Measurements from ENCODE around the gene TBCD. TPM values are rescaled to one million over a fixed set of nuclear protein-coding genes. Genes with fewer than 3 reads are reported as not detected.

Gene TBCD
- total and polyA plus RNA-seq, 12 donors: 25.6 to 240 (median 66.2) TPM

DNA sequence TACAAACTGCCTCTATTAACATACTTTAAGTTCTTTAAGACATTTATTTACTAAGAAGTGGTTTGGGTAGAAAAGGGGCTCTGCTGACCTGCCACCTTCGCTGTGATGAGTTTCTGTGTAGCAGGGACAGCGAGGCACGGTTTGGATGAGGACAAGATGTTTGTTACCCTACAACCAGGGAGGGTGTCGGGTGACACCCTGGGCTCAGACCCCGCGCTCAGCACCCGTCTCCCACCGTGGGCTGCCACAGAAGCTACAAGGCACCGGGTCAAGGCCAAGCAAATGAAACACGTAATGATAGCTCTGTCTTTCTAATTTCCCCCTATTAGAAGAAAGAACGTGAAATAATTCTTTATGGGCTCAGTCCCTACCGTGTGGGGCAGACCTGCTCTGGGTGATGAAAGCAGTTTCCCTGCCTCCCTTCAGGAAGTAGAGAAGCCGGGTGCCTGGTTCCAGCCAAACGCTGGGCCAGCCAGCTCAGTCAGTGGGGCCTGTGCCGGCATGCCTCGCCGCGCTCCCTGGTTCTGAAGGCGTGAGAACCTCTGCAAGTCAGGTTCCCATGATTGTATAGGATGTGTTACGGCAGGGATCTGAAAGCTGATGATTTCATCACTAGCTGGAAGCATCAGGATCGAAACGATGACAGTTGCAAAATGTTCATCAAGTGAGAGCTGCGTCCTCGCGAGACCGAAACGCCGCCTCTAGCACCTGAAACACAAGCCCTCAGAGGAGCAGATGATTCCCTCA, 84.1 kb downstream of the TBCD start:
- Histone ChIP-seq H3K27me3 (no peaks in the 10 kb centered on the region), H3K4me1 (replicated peaks in 1 of 2) (peaks cover 5 to 6% of the 10 kb centered on the region in 2 donors), H3K36me3 (replicated peaks in 1 of 2) (no peaks in the 10 kb centered on the region), H3K4me3 (no peak overlapping the region), H3K27ac (no peak overlapping the region), H3K9me3 (replicated peaks in 1 of 3) (no peaks in the 10 kb centered on the region)
- WGBS, 4 donors: 93 to 94% (median 93%) methylated on average over 28 of the region's 28 CpGs
- DNase-seq: no peak
- intact Hi-C loops (cut with DNase I): no loop called here
- no peak for TF ChIP-seq POLR2A (IDR thresholded peaks at IDR 0.05)
- TF ChIP-seq, protein P1, sequence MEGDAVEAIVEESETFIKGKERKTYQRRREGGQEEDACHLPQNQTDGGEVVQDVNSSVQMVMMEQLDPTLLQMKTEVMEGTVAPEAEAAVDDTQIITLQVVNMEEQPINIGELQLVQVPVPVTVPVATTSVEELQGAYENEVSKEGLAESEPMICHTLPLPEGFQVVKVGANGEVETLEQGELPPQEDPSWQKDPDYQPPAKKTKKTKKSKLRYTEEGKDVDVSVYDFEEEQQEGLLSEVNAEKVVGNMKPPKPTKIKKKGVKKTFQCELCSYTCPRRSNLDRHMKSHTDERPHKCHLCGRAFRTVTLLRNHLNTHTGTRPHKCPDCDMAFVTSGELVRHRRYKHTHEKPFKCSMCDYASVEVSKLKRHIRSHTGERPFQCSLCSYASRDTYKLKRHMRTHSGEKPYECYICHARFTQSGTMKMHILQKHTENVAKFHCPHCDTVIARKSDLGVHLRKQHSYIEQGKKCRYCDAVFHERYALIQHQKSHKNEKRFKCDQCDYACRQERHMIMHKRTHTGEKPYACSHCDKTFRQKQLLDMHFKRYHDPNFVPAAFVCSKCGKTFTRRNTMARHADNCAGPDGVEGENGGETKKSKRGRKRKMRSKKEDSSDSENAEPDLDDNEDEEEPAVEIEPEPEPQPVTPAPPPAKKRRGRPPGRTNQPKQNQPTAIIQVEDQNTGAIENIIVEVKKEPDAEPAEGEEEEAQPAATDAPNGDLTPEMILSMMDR (IDR thresholded peaks at IDR 0.05): no peak

DNA sequence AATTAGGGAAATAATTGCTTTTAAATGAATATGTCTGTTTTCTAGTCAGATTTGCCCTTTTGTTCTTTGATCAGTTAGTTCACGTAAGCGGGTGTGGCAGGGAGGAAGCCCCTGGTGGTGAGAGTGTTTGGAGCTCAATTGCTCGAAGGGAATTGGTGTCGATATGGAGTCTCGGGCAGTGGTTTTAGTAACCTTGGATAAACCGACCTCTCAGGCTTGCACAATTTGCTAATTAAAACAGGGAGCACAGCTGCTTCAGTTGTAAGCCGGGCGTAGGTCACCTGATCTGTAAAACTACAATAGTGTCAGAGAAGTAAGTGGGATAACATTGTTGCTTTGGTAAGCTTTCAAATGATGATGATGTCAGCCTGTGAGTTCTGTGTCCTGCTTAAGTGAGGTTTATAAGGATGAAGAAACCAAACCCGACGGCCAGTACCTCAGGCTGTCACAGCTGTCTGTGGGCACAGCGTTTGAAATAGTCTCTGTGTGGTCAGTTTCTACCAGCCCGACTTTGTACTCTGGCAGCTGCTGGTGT, 85.0 kb downstream of the TBCD start:
- Histone ChIP-seq H3K36me3 (replicated peaks in 1 of 2) (no peaks in the 10 kb centered on the region), H3K27ac (peak overlapping the region in 2 of 5 donors; percentile 37 to 71), H3K4me1 (replicated peaks in 1 of 2) (peaks cover 5 to 6% of the 10 kb centered on the region in 2 donors), H3K9me3 (replicated peaks in 1 of 3) (no peaks in the 10 kb centered on the region), H3K27me3 (no peaks in the 10 kb centered on the region), H3K4me3 (no peak overlapping the region)
- no peak for DNase-seq
- WGBS, 4 donors: 73 to 81% (median 77%) methylated on average over 12 of the region's 12 CpGs
- intact Hi-C loops (cut with DNase I): no loop called here
- TF ChIP-seq POLR2A (IDR thresholded peaks at IDR 0.05): no peak
- TF ChIP-seq, protein P1 (IDR thresholded peaks at IDR 0.05): peak in 2 of 6 experiments; percentile 10 to 15

DNA sequence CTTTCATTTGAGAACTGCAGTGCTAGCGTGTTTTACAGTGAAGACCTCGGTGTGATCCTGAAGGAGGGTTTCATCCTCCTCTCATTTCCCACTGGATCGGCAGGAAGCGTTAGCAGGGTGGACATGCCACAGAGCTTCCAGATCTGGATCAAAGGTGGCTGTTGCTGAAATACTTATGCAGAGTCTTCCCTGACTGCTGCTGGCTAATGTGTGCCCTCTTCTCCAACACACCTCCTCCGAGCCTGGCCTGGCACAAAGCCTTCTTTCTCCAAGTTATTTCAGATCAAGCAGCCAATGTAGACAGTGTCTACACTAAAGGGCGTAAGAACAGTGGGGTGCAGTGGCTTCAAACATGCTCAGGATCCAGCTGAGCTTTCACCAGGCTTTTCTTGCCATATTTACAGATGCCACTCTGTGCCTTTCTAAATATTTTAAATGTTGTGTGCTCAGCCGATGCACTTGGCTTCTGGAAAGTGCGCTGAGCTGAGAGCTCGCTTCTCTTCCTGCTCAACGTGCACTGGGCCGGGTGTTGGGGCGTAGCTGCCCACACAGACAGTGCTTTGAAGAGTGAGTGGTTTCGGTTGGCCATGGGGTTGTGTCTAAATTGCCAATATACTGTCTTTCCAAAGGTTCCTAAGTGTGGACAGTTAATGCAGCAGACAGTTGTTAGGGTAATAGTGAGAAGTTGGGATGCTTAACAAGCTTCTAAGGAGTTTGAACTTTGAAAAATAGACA, 85.9 kb downstream of the TBCD start:
- Histone ChIP-seq H3K27me3 (no peaks in the 10 kb centered on the region), H3K27ac (peak overlapping the region in 3 of 5 donors; percentile 56 to 80 (median 71)), H3K9me3 (replicated peaks in 1 of 3) (no peaks in the 10 kb centered on the region), H3K4me3 (peak overlapping the region in 2 of 4 donors; percentile 15 to 33), H3K36me3 (replicated peaks in 1 of 2) (no peaks in the 10 kb centered on the region), H3K4me1 (replicated peaks in 1 of 2) (peaks cover 5 to 6% of the 10 kb centered on the region in 2 donors)
- DNase-seq: no peak
- WGBS, 4 donors: 69 to 79% (median 73%) methylated on average over 13 of the region's 13 CpGs
- intact Hi-C loops (cut with DNase I): no loop called here
- TF ChIP-seq POLR2A (IDR thresholded peaks at IDR 0.05): no peak
- TF ChIP-seq, protein P1 (IDR thresholded peaks at IDR 0.05): no peak

DNA sequence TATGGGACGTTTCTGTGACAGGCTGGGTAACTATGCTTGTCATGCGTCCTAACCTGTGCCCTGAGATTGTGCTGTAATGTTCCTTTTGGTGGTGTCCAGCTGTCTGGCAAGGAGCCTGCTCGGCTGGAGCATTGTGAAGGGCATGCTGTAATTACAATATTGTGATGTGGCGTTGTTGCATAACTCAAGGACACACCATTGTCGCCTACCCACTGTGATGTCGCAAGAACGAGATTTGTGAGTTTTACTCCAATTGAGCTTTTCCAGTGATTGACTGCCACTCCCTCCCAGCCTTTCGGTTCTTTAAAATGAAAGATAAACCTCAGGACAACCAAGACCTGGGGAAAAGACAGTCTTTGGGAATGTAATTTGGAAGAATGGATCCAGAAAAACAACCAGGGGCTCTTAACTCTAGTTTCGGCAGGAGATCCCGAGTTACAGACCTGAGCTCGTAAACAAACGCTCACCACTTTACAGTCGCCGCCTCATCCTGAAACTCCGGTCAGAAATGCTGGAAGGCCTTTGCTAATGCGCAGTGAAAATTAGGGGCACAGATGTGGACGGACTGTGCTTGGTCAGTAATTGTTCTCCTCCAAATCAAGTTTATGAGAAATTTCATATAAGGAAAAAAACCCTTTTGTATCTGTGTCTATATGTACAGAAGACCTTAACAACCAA, 86.7 kb downstream of the TBCD start:
- no peaks in the 10 kb centered on the region for H3K27me3 ChIP-seq
- peaks cover 5 to 6% of the 10 kb centered on the region in 2 donors for H3K4me1 ChIP-seq (replicated peaks in 1 of 2)
- H3K4me3 ChIP-seq: peak overlapping the region in 1 of 4 donors; percentile 15
- peak overlapping the region in 3 of 5 donors; percentile 56 to 80 (median 71) for H3K27ac ChIP-seq
- TF ChIP-seq, protein P1 (IDR thresholded peaks at IDR 0.05): no peak
- TF ChIP-seq POLR2A (IDR thresholded peaks at IDR 0.05): peak in 1 of 2 donors; percentile 37
- 43 to 55% (median 49%) methylated on average over 17 of the region's 17 CpGs for WGBS, 4 donors
- DNase-seq: peak; percentile 83 to 97 (median 94)
- no peaks in the 10 kb centered on the region for H3K9me3 ChIP-seq (replicated peaks in 1 of 3)
- H3K36me3 ChIP-seq (replicated peaks in 1 of 2): no peaks in the 10 kb centered on the region
- intact Hi-C loops (cut with DNase I): no loop called here
